AG08395 (cell line): Measurements from ENCODE around the gene SLC2A9.

Experiments
- DNase-seq: peaks from one replicate; pipeline ENCODE4 v3.0.0; 2012; ENCODE audit warnings: mixed read lengths, low spot score

Gene SLC2A9

GRCh38 chr4:10020871-10021652 is at the start of gene SLC2A9:
Gene SLC2A9 (minus strand): TSS chr4:10021497. CDS start chr4:10021429, 68 bp downstream.
- peak; percentile 19 for DNase-seq

- DNase-seq = no peak
Observed at GRCh38 chr4:10069075-10069642, 47.9 kb upstream of the SLC2A9 start.

GRCh38 chr4:10066670-10067651 is 45.7 kb upstream of the SLC2A9 start:
- no peak for DNase-seq

- DNase-seq = no peak
Observed at GRCh38 chr4:10066206-10066605, 44.9 kb upstream of the SLC2A9 start.

GRCh38 chr4:10063544-10064300 is 42.4 kb upstream of the SLC2A9 start:
- DNase-seq = peak; percentile 82

- no peak for DNase-seq
Observed at GRCh38 chr4:10061650-10062415, 40.5 kb upstream of the SLC2A9 start.

- no peak for DNase-seq
Observed at GRCh38 chr4:10058371-10058770, 37.1 kb upstream of the SLC2A9 start.

- DNase-seq = no peak
Observed at GRCh38 chr4:10057023-10057395, 35.7 kb upstream of the SLC2A9 start.

DNA sequence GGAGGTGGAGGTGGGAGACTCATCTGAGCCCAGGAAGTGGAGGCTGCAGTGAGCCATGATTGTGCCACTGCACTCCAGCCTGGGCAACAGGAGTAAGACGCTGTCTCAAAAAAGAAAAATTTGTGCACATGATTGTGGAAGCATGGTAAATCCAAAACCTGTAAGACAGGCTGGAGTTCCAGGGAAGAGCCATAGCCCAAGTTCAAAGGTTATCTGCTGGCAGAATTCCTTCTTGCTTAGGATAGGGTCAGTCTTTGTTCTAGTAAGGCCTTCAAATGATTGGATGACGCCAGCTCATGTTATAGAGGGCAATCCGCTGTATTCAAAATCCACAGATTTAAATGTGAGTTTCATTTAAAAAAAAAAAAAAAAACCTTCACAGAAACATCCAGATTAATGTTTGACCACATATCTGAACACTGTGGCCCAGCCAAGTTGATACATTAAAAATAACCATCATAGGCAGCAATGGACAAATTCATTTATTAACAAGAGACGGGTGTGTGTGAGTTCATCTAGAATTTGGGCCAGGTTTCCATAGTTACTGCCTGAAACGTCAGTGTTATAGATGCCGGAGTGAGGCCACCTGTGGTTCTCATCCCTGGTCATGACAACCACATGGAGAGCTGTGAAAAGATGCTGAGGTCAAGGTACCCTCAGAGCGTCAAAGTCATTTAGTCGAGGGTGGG is 35.2 kb upstream of the SLC2A9 start:
- DNase-seq = no peak

DNA sequence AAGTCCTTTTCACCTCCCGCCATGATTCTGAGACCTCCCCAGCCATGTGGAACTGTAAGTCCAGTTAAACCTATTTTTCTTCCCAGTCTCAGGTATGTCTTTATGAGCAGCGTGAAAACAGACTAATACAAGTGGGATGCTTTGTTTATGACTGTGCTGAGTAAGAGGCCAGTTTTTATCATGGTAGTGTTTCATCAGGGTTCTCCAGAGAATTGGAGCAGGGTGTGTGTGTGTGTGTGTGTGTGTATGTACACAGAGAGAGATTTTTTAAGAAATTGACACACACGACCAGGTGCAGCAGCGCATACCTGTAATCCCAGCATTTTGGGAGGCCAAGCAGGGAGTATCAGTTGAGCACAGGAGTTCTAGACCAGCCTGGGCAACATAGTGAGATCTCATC is 34.6 kb upstream of the SLC2A9 start:
- DNase-seq = no peak

DNA sequence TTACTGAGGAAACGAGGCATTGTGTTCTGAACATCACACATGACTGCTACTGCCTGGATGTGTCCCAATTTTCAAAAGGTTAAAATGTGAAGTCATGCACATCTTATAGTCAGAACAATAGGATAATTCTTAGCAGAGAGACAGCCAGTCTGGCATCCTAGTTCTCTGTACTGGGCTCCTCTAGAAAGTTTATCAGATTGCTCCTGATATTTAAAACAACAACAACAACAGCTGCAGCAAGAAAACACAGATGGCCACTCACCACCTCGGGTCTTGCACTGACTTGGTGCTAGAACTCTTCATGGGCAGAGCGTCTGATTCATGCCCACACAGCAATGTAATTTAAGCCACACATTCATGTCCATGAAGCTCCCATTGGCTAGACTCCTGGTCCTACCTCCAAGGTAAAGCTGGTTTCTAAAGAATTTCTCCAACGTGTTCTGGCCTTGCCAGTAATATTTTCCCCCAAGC is 33.3 kb upstream of the SLC2A9 start:
- DNase-seq = no peak

DNA sequence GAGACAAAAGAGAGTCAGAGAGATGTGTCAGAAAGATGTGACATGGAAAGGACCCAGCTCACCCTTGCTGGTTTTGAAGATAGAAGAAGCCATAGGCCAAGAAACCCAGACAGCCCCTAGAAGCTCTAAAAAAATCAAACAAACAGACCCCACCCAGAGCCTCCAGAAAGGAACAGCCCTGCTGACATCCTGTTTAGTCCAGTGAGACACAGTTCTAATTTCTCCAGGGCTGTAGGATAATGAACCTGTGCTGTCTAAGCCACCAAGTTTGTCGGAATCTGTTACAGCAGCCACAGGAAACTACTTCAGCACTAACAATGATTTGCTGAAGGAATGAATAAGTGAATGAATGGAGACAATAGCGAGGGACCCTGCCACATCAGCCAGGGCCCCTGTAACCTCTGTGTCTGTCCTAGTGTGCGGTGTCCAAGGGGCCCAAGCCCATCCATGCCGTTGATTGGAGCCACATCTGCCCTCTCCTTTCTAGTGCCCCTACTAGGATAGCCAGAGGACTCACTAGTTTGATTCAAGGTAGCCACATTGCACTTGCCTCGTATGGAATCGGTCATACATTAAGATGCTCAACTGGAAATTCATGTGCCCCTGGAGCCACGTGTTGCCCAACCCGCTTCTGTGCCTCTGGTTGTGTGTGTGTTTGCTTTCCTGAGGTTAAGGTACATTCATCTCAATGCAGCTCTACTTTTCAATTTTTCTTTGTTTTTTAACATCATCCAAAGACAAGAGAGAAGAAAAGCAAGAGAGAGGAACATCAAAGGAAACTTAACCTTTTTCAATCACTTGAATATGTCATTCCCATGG is 32.5 kb upstream of the SLC2A9 start:
- DNase-seq = no peak

DNA sequence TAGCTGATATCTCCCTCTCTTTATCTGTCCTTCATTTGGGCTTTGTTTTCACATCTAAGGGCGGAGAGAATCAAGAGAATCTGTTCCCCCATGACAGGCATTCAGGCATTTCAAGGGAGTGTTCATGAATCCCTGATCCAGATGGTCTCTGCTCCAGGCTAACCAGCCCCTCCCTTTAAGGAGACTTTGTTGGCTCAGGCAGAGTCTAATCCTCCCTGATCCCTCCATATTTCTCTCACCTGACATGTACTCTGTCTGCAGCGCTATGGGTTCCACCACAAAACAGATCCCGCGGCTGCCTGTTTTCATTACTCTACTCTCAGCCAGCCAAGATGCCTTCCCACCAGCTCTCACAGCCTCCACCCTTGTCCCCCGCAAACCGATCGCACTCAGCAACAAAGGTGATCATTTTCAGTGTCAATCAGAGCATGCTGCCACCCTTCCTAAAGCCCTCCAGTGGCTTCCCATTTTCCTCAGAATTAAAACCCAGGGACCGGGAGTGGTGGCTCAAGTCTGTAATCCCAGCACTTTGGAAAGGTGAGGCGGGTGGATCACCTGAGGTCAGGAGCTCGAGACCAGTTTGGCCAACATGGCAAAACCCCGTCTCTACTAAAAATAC is 30.3 kb upstream of the SLC2A9 start:
- no peak for DNase-seq

DNA sequence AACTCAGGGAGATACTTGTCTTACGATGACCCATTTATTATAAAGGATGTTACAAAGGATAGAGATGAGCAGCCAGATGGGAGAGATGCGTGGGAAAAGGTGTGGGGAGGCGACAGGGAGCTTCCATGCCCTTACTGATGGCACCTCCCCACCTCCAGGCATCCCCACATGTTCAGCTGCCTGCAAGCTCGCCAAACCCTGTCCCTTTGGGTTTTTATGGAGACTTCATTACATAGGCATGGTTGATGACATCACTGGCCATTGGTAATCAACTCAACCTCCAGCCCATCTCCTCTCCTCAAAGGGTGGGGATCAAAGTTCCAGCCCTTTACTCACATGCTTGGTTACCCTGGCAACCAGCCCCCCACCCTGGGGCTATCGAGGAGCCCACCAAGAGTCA is 29.4 kb upstream of the SLC2A9 start:
- no peak for DNase-seq

GRCh38 chr4:10050261-10050661 is 29.0 kb upstream of the SLC2A9 start:
- DNase-seq = no peak

DNA sequence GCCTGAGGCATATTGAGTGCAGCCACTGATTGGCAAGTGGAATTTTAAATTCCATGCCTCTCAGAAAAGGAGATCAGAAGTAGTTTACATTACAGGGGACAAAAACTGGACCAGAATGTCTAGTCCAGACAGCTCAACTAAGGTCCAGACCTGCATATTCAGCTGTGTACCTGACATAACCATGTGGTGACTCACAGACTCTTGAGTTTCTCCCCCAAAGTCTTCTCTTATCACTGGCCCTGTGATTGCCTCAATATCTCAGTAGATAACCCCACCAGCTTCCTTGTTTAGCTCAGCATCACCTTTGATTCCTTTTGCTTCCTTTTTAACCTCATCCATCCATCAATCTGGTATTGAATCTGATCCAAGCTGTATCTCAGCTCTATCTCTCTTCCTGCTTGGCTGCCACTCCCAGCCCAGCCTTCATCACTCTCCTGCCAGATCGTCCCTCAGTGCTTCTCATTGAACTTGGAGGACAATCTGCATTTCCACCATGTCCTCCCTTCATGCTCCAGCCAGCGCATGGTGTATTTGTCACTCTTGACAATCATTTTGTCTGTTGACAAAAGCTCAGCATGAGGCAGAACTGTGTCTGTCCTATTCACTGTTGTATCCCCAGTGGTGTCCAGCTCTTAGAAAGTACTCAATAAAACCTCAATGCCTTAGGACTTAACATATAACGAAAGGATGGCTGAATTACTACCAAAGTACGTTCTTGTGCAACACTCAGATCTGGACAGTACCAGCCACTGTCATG is 27.8 kb upstream of the SLC2A9 start:
- DNase-seq = no peak

- DNase-seq = no peak
Observed at GRCh38 chr4:10047967-10048366, 26.7 kb upstream of the SLC2A9 start.

- DNase-seq = no peak
Observed at GRCh38 chr4:10046471-10046870, 25.2 kb upstream of the SLC2A9 start.
